PFSK-1 (cell line): ENCODE results near the gene SHTN1.

Experiments
- POLR2AphosphoS5 ChIP-seq: IDR thresholded peaks from 2 replicates; pipeline ENCODE4 v1.6.1; 2012; ENCODE audit warnings: low read depth, mild to moderate bottlenecking, control low read depth, low read length, moderate library complexity
- SIN3A ChIP-seq: IDR thresholded peaks from 2 replicates; pipeline ENCODE4 v1.6.1; 2012; ENCODE audit warnings: mild to moderate bottlenecking, low read length, moderate library complexity, borderline replicate concordance; ENCODE audit not compliant: insufficient read depth
- TAF1 ChIP-seq: IDR thresholded peaks from 2 replicates; pipeline ENCODE4 v1.6.1; 2012; ENCODE audit warnings: low read length, control low read depth, borderline replicate concordance; ENCODE audit not compliant: insufficient read depth
- TF ChIP-seq, protein P1 (sequence below), 2 experiments: IDR thresholded peaks; 2 replicates each; pipeline versions ENCODE4 v1.6.1 to v1.8.0; 2011 to 2012; ENCODE audit warnings: low read depth in 2 of 2, low read length in 2 of 2, control low read depth in 1 of 2, inconsistent platforms in 1 of 2, mild to moderate bottlenecking in 1 of 2, moderate library complexity in 1 of 2; ENCODE audit not compliant: insufficient read depth in 1 of 2

DNA sequence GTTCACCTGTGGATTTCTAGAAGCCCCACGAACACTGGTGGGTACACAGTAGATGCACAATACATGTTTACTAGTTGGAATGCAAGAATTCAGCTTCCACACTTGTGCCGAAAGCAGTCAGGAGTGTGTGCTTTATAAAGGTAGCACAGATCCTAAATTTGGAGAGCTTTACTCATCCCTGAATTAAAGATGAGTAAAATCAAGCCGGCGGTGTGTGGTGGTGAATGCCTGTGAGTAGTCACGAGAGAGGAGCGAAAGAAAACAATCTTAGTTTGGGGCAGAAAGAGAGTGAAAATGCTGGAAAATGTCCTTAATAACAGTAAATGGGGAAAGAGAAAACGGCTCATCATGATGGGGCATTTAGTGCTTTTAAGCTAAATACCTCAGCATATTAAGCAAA, 169.3 kb downstream of the SHTN1 start:
- TF ChIP-seq, protein P1, sequence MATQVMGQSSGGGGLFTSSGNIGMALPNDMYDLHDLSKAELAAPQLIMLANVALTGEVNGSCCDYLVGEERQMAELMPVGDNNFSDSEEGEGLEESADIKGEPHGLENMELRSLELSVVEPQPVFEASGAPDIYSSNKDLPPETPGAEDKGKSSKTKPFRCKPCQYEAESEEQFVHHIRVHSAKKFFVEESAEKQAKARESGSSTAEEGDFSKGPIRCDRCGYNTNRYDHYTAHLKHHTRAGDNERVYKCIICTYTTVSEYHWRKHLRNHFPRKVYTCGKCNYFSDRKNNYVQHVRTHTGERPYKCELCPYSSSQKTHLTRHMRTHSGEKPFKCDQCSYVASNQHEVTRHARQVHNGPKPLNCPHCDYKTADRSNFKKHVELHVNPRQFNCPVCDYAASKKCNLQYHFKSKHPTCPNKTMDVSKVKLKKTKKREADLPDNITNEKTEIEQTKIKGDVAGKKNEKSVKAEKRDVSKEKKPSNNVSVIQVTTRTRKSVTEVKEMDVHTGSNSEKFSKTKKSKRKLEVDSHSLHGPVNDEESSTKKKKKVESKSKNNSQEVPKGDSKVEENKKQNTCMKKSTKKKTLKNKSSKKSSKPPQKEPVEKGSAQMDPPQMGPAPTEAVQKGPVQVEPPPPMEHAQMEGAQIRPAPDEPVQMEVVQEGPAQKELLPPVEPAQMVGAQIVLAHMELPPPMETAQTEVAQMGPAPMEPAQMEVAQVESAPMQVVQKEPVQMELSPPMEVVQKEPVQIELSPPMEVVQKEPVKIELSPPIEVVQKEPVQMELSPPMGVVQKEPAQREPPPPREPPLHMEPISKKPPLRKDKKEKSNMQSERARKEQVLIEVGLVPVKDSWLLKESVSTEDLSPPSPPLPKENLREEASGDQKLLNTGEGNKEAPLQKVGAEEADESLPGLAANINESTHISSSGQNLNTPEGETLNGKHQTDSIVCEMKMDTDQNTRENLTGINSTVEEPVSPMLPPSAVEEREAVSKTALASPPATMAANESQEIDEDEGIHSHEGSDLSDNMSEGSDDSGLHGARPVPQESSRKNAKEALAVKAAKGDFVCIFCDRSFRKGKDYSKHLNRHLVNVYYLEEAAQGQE (IDR thresholded peaks at IDR 0.05; ENCODE audit: insufficient read depth in 1 of 2, low read depth in 2 of 2, low read length in 2 of 2), result no peak
- no peak for TF ChIP-seq POLR2AphosphoS5
- TF ChIP-seq TAF1, result no peak
- TF ChIP-seq SIN3A, result no peak
